LoVo (cell line): ENCODE results near the gene APEH.

Source experiments
- DNase-seq: peaks from one replicate; pipeline ENCODE4 v3.0.0-alpha.2; 2016; ENCODE audit warnings: low spot score

Gene APEH

GRCh38 chr3:49650637-49651036 lies 23.5 kb upstream of the APEH start:
- DNase-seq, result no peak

- DNase-seq, result no peak
Observed at GRCh38 chr3:49652218-49652902, 21.8 kb upstream of the APEH start.

- DNase-seq, result no peak
Observed at GRCh38 chr3:49652903-49653415, 21.2 kb upstream of the APEH start.

- no peak for DNase-seq
Observed at GRCh38 chr3:49653621-49654020, 20.5 kb upstream of the APEH start.

GRCh38 chr3:49654176-49654825 lies 19.9 kb upstream of the APEH start:
- no peak for DNase-seq

GRCh38 chr3:49654955-49655556 lies 19.1 kb upstream of the APEH start:
- no peak for DNase-seq

- no peak for DNase-seq
Observed at GRCh38 chr3:49655731-49656285, 18.3 kb upstream of the APEH start.

GRCh38 chr3:49656541-49657112 lies 17.5 kb upstream of the APEH start:
- no peak for DNase-seq

GRCh38 chr3:49657208-49657915 lies 16.8 kb upstream of the APEH start:
- no peak for DNase-seq

GRCh38 chr3:49658711-49659110 lies 15.4 kb upstream of the APEH start:
- no peak for DNase-seq

GRCh38 chr3:49659756-49660155 lies 14.4 kb upstream of the APEH start:
- DNase-seq, result no peak

- no peak for DNase-seq
Observed at GRCh38 chr3:49661281-49661680, 12.9 kb upstream of the APEH start.

- DNase-seq, result no peak
Observed at GRCh38 chr3:49662021-49662420, 12.1 kb upstream of the APEH start.

GRCh38 chr3:49662720-49663413 lies 11.3 kb upstream of the APEH start:
- DNase-seq, result no peak

- no peak for DNase-seq
Observed at GRCh38 chr3:49663831-49664230, 10.3 kb upstream of the APEH start.

- no peak for DNase-seq
Observed at GRCh38 chr3:49664300-49664699, 9.9 kb upstream of the APEH start.

GRCh38 chr3:49665822-49666519 lies 8.2 kb upstream of the APEH start:
- DNase-seq, result no peak

GRCh38 chr3:49666592-49666991 lies 7.6 kb upstream of the APEH start:
- DNase-seq, result no peak

GRCh38 chr3:49667701-49668413 lies 6.3 kb upstream of the APEH start:
- no peak for DNase-seq

- no peak for DNase-seq
Observed at GRCh38 chr3:49668414-49668797, 5.7 kb upstream of the APEH start.
